Measurements from ENCODE around the gene PDCL3.

GRCh38 chr2:100615471-100615870 lies 52.7 kb downstream of the PDCL3 start:
- TF ChIP-seq CTCF (IDR thresholded peaks at IDR 0.05) (no peak), POLR2AphosphoS5 (IDR thresholded peaks at IDR 0.05) (no peak), EP300 (IDR thresholded peaks at IDR 0.05) (no peak), POLR2A (IDR thresholded peaks at IDR 0.05) (no peak)
